Measurements from ENCODE around the gene UBE2E1. TPM values are rescaled to one million over a fixed set of nuclear protein-coding genes. Genes with fewer than 3 reads are reported as not detected.

UBE2E1 gene
- total RNA-seq, 4 donors from 2014 or later = 61.6 to 88.4 (median 79.6) TPM

GRCh38 chr3:23937296-23937695, 131.5 kb downstream of the UBE2E1 start:
- no peaks in the 10 kb centered on the region for H3K27me3 ChIP-seq
- no peaks in the 10 kb centered on the region for H3K36me3 ChIP-seq
- intact Hi-C loops (cut with DNase I) = no loop called here
- no peak overlapping the region for H3K4me3 ChIP-seq (replicated peaks in 1 of 3)
- no peak for DNase-seq
- no peak for TF ChIP-seq POLR2A (IDR thresholded peaks at IDR 0.05)
- H3K9me3 ChIP-seq = no peaks in the 10 kb centered on the region
- H3K27ac ChIP-seq = no peak overlapping the region
- no peaks in the 10 kb centered on the region for H3K4me1 ChIP-seq
- 82 to 93% methylated on average over 1 of the region's 1 CpG for WGBS, 2 donors

- TF ChIP-seq CTCF (IDR thresholded peaks at IDR 0.05) (no peak), POLR2A (IDR thresholded peaks at IDR 0.05) (no peak)
- intact Hi-C loops (cut with DNase I) = no loop called here
- no peak for DNase-seq
- H3K27ac ChIP-seq = no peak overlapping the region
- H3K4me3 ChIP-seq (replicated peaks in 1 of 3) = no peak overlapping the region
- no peaks in the 10 kb centered on the region for H3K36me3 ChIP-seq
- H3K9me3 ChIP-seq = no peaks in the 10 kb centered on the region
- H3K27me3 ChIP-seq = no peaks in the 10 kb centered on the region
- H3K4me1 ChIP-seq = no peaks in the 10 kb centered on the region
Measured at GRCh38 chr3:23938688-23939087, 132.9 kb downstream of the UBE2E1 start.

- WGBS, 2 donors = 73 to 77% methylated on average over 5 of the region's 5 CpGs
- Histone ChIP-seq H3K4me3 (replicated peaks in 1 of 3) (no peak overlapping the region), H3K27ac (no peak overlapping the region), H3K4me1 (peaks cover 0 to 6% of the 10 kb centered on the region in 2 donors), H3K9me3 (no peaks in the 10 kb centered on the region), H3K36me3 (no peaks in the 10 kb centered on the region), H3K27me3 (no peaks in the 10 kb centered on the region)
- intact Hi-C loops (cut with DNase I) = no loop called here
- TF ChIP-seq CTCF (IDR thresholded peaks at IDR 0.05) (no peak), POLR2A (IDR thresholded peaks at IDR 0.05) (no peak)
- no peak for DNase-seq
Measured at GRCh38 chr3:23940775-23941174, 135.0 kb downstream of the UBE2E1 start.

Other genes with a start within 250 kb of the UBE2E1 start
- gene NKIRAS1, start 111.0 kb downstream of the UBE2E1 start, total RNA-seq = 10 to 100 TPM; 17.5 to 22.2 (median 19.7) TPM
- gene RPL15, start 111.2 kb downstream of the UBE2E1 start, total RNA-seq = 1,000 to 10,000 TPM; 1,700 to 2,512 (median 2,310) TPM
- gene NR1D2, start 139.3 kb downstream of the UBE2E1 start, total RNA-seq = 100 to 1,000 TPM in 1 of 4 donors, 10 to 100 TPM in 3; 44.2 to 108 (median 68.1) TPM

Data from thyroid gland (tissue), 4 donors.